ENCODE data around the gene ZNF304. TPM values are rescaled to one million over a fixed set of nuclear protein-coding genes. Genes with fewer than 3 reads are reported as not detected.
"Not testable (repeated sequence)": the region's sequence is repeated elsewhere in the genome, so short reads cannot be mapped to it uniquely, and the experiment has no call there.

Gene ZNF304
- total RNA-seq, 1 donor from 2014 or later = 15.7 TPM

- peaks cover 11% of the 10 kb centered on the region for H3K4me1 Mint-ChIP-seq (ENCODE audit: unreplicated experiment)
- H3K27me3 Mint-ChIP-seq (ENCODE audit: unreplicated experiment) = peaks cover 7% of the 10 kb centered on the region
- TF ChIP-seq CTCF (IDR thresholded peaks at IDR 0.05; ENCODE audit: unreplicated experiment) = no peak
- peak; percentile 17 for DNase-seq (ENCODE audit: low spot score)
- peaks cover 17% of the 10 kb centered on the region for H3K36me3 Mint-ChIP-seq (ENCODE audit: low read depth, unreplicated experiment)
- peak overlapping the region; percentile 95 for H3K27ac Mint-ChIP-seq (ENCODE audit: unreplicated experiment)
- peak overlapping the region; percentile 97 for H3K4me3 Mint-ChIP-seq (ENCODE audit: unreplicated experiment)
- H3K9me3 Mint-ChIP-seq (ENCODE audit: unreplicated experiment) = no peaks in the 10 kb centered on the region
Measured at GRCh38 chr19:57363688-57364181, 12.7 kb downstream of the ZNF304 start.

- Mint-ChIP-seq H3K36me3 (ENCODE audit: low read depth, unreplicated experiment) (peaks cover 37% of the 10 kb centered on the region), H3K4me3 (ENCODE audit: unreplicated experiment) (no peak overlapping the region), H3K4me1 (ENCODE audit: unreplicated experiment) (peaks cover 13% of the 10 kb centered on the region), H3K9me3 (ENCODE audit: unreplicated experiment) (no peaks in the 10 kb centered on the region), H3K27me3 (ENCODE audit: unreplicated experiment) (peaks cover 7% of the 10 kb centered on the region), H3K27ac (ENCODE audit: unreplicated experiment) (no peak overlapping the region)
- no peak for TF ChIP-seq CTCF (IDR thresholded peaks at IDR 0.05; ENCODE audit: unreplicated experiment)
- DNase-seq (ENCODE audit: low spot score) = no peak
Measured at GRCh38 chr19:57366776-57367175, 15.7 kb downstream of the ZNF304 start.

- Mint-ChIP-seq H3K4me3 (ENCODE audit: unreplicated experiment) (peak overlapping the region; percentile 86), H3K36me3 (ENCODE audit: low read depth, unreplicated experiment) (peaks cover 94% of the 10 kb centered on the region), H3K27me3 (ENCODE audit: unreplicated experiment) (peaks cover 8% of the 10 kb centered on the region), H3K9me3 (ENCODE audit: unreplicated experiment) (peaks cover 11% of the 10 kb centered on the region), H3K4me1 (ENCODE audit: unreplicated experiment) (peaks cover 4% of the 10 kb centered on the region), H3K27ac (ENCODE audit: unreplicated experiment) (no peak overlapping the region)
- TF ChIP-seq CTCF (IDR thresholded peaks at IDR 0.05; ENCODE audit: unreplicated experiment) = no peak
- DNase-seq (ENCODE audit: low spot score) = no peak
Measured at GRCh38 chr19:57374179-57374578, 23.1 kb downstream of the ZNF304 start.

GRCh38 chr19:57374647-57375046 is 23.6 kb downstream of the ZNF304 start:
- peaks cover 11% of the 10 kb centered on the region for H3K9me3 Mint-ChIP-seq (ENCODE audit: unreplicated experiment)

GRCh38 chr19:57376151-57376550 is 25.1 kb downstream of the ZNF304 start:
- no peak for DNase-seq (ENCODE audit: low spot score)
- no peak for TF ChIP-seq CTCF (IDR thresholded peaks at IDR 0.05; ENCODE audit: unreplicated experiment)
- no peak overlapping the region for H3K27ac Mint-ChIP-seq (ENCODE audit: unreplicated experiment)
- H3K9me3 Mint-ChIP-seq (ENCODE audit: unreplicated experiment) = peaks cover 11% of the 10 kb centered on the region
- H3K36me3 Mint-ChIP-seq (ENCODE audit: low read depth, unreplicated experiment) = peaks cover 85% of the 10 kb centered on the region
- H3K27me3 Mint-ChIP-seq (ENCODE audit: unreplicated experiment) = peaks cover 5% of the 10 kb centered on the region
- no peaks in the 10 kb centered on the region for H3K4me1 Mint-ChIP-seq (ENCODE audit: unreplicated experiment)
- H3K4me3 Mint-ChIP-seq (ENCODE audit: unreplicated experiment) = peak overlapping the region; percentile 51

More at GRCh38 chr19:57374647-57375046, 23.6 kb downstream of the ZNF304 start:
- not testable (repeated sequence) for H3K4me1 Mint-ChIP-seq (ENCODE audit: unreplicated experiment); H3K27ac Mint-ChIP-seq (ENCODE audit: unreplicated experiment); H3K27me3 Mint-ChIP-seq (ENCODE audit: unreplicated experiment); DNase-seq (ENCODE audit: low spot score)
- Mint-ChIP-seq H3K4me3 (ENCODE audit: unreplicated experiment) (peak overlapping the region; percentile 74), H3K36me3 (ENCODE audit: low read depth, unreplicated experiment) (peaks cover 96% of the 10 kb centered on the region)

All from endothelial cell (in vitro differentiated cells).